ENCODE measurements around the gene SGO2.

GRCh38 chr2:200608341-200609027, 82.5 kb downstream of the SGO2 start:
- TF ChIP-seq POLR2AphosphoS2 (IDR thresholded peaks at IDR 0.05; ENCODE audit: low read length) = no peak
- no peak for TF ChIP-seq CTCF (IDR thresholded peaks at IDR 0.05 in 2 of 3, conservative IDR thresholded peaks at IDR 0.05 in 1 of 3; ENCODE audit: insufficient read depth in 2 of 3, low read depth in 1 of 3, low read length in 3 of 3)
- no peak for TF ChIP-seq TAF1 (IDR thresholded peaks at IDR 0.05; ENCODE audit: control insufficient read depth, extremely low read depth, insufficient read depth, low read length, severe bottlenecking)
- TF ChIP-seq GATAD2A (IDR thresholded peaks at IDR 0.05) = no peak
- TF ChIP-seq ZNF398 (CRISPR knock-in tag; IDR thresholded peaks at IDR 0.05) = no peak
- no peak for TF ChIP-seq TEAD2 (tag; IDR thresholded peaks at IDR 0.05)
- TF ChIP-seq ATF7 (IDR thresholded peaks at IDR 0.05) = no peak
- TF ChIP-seq YY1 (IDR thresholded peaks at IDR 0.05; ENCODE audit: borderline replicate concordance in 1 of 3, control insufficient read depth in 1 of 3, extremely low read depth in 1 of 3, insufficient read depth in 3 of 3, insufficient read length in 1 of 3, insufficient replicate concordance in 2 of 3, low read depth in 1 of 3, low read length in 2 of 3) = no peak
- TF ChIP-seq POLR3A (IDR thresholded peaks at IDR 0.05; ENCODE audit: borderline replicate concordance, extremely low read depth, insufficient read depth, insufficient read length) = no peak
- no peak for TF ChIP-seq POLR2A (conservative IDR thresholded peaks at IDR 0.05)
- no peak for TF ChIP-seq SIN3A (IDR thresholded peaks at IDR 0.05; ENCODE audit: borderline replicate concordance in 2 of 2, control insufficient read depth in 1 of 2, low read depth in 2 of 2, low read length in 2 of 2)
- TF ChIP-seq, protein P1, sequence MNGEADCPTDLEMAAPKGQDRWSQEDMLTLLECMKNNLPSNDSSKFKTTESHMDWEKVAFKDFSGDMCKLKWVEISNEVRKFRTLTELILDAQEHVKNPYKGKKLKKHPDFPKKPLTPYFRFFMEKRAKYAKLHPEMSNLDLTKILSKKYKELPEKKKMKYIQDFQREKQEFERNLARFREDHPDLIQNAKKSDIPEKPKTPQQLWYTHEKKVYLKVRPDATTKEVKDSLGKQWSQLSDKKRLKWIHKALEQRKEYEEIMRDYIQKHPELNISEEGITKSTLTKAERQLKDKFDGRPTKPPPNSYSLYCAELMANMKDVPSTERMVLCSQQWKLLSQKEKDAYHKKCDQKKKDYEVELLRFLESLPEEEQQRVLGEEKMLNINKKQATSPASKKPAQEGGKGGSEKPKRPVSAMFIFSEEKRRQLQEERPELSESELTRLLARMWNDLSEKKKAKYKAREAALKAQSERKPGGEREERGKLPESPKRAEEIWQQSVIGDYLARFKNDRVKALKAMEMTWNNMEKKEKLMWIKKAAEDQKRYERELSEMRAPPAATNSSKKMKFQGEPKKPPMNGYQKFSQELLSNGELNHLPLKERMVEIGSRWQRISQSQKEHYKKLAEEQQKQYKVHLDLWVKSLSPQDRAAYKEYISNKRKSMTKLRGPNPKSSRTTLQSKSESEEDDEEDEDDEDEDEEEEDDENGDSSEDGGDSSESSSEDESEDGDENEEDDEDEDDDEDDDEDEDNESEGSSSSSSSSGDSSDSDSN (IDR thresholded peaks at IDR 0.05; ENCODE audit: borderline replicate concordance in 1 of 2, low read depth in 2 of 2, low read length in 2 of 2) = no peak
- TF ChIP-seq, protein P2, sequence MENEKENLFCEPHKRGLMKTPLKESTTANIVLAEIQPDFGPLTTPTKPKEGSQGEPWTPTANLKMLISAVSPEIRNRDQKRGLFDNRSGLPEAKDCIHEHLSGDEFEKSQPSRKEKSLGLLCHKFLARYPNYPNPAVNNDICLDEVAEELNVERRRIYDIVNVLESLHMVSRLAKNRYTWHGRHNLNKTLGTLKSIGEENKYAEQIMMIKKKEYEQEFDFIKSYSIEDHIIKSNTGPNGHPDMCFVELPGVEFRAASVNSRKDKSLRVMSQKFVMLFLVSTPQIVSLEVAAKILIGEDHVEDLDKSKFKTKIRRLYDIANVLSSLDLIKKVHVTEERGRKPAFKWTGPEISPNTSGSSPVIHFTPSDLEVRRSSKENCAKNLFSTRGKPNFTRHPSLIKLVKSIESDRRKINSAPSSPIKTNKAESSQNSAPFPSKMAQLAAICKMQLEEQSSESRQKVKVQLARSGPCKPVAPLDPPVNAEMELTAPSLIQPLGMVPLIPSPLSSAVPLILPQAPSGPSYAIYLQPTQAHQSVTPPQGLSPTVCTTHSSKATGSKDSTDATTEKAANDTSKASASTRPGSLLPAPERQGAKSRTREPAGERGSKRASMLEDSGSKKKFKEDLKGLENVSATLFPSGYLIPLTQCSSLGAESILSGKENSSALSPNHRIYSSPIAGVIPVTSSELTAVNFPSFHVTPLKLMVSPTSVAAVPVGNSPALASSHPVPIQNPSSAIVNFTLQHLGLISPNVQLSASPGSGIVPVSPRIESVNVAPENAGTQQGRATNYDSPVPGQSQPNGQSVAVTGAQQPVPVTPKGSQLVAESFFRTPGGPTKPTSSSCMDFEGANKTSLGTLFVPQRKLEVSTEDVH (IDR thresholded peaks at IDR 0.05; ENCODE audit: low read depth, partially characterized antibody) = no peak

All from K562 (cell line).